HepG2 (cell line): Measurements from ENCODE around the gene QRSL1. TPM values are rescaled to one million over a fixed set of nuclear protein-coding genes. Genes with fewer than 3 reads are reported as not detected.

Experiments
- ATAC-seq: fragments of 200-7000 bp; cut with Tn5 transposase; 3 replicates; pipeline ENCODE4 v1.9.1; 2020; ENCODE audit warnings: mild to moderate bottlenecking, moderate library complexity
- BruUV-seq: library from RNA; stranded (reverse); fragments of 400-500 nt; replicated peaks from 2 replicates; lab custom pipeline; 2021; lab: Mats Ljungman, UMichigan
- CTCF ChIA-PET: fragments of 300-600 bp; formaldehyde crosslinking; extraction: SDS; loops from one replicate; lab custom pipeline; 2021; ENCODE audit warnings: low total read pairs, inconsistent platforms, low intra/inter-chr PET ratio; lab: Yijun Ruan, JAX
- POLR2A ChIA-PET: fragments of 350-600 bp; sonication (Branson Sonifier 250); formaldehyde crosslinking; loops from one replicate; lab custom pipeline; 2020; ENCODE audit warnings: antibody characterized with exemption, inconsistent platforms; lab: Yijun Ruan, JAX
- DNase-seq: peaks from one replicate; pipeline ENCODE4 v3.0.0-alpha.2; 2015; ENCODE audit warnings: low spot score
- FAIRE-seq: peaks from 3 replicates; lab custom pipeline; 2011; peaks lifted over from hg19 to GRCh38; lab: Jason Lieb, UNC
- H2AFZ ChIP-seq: one replicate; pipeline ENCODE4 v1.6.1; 2011; ENCODE audit warnings: low read length, inconsistent platforms
- H3K27ac ChIP-seq: fragments of 300-600 bp; 3 replicates; pipeline ENCODE4 v1.8.0; 2011; ENCODE audit warnings: mixed run types, mild to moderate bottlenecking, mixed read lengths, low read length, inconsistent platforms; ENCODE audit not compliant: insufficient read depth; ENCODE audit errors: extremely low read length
- H3K27me3 ChIP-seq, 2 experiments: fragments of 200-600 bp in 1 of 2; 2 replicates in 1 of 2; 3 replicates in 1 of 2; pipeline versions ENCODE4 v1.6.0 to v1.8.0; 2011; ENCODE audit warnings: low read length in 2 of 2, mild to moderate bottlenecking in 2 of 2, moderate library complexity in 2 of 2, inconsistent platforms in 1 of 2; ENCODE audit not compliant: insufficient read depth in 2 of 2, control insufficient read depth in 1 of 2
- H3K36me3 ChIP-seq, 2 experiments: fragments of 200-600 bp in 1 of 2; replicated peaks in 1 of 2; 2 replicates in 1 of 2; 3 replicates in 1 of 2; pipeline versions ENCODE4 v1.5.1 to v1.8.0; 2011; ENCODE audit warnings: low read length in 2 of 2, inconsistent platforms in 1 of 2; ENCODE audit not compliant: insufficient read depth in 2 of 2, control insufficient read depth in 1 of 2
- H3K4me1 ChIP-seq: 2 replicates; pipeline ENCODE4 v1.5.1; 2012; ENCODE audit warnings: low read length, inconsistent platforms; ENCODE audit not compliant: insufficient read depth
- H3K4me2 ChIP-seq: 2 replicates; pipeline ENCODE4 v1.6.0; 2011; ENCODE audit warnings: low read depth, low read length, inconsistent platforms
- H3K4me3 ChIP-seq, 3 experiments: fragments of 200-600 bp in 1 of 3; sonication (generic), shearing (Covaris generic) in 1 of 3; replicated peaks in 1 of 3; 2 replicates each; pipeline ENCODE4 v1.5.1; 2011 to 2016; ENCODE audit warnings: low read length in 3 of 3, inconsistent platforms in 2 of 3, low read depth in 2 of 3, mild to moderate bottlenecking in 2 of 3, control low read depth in 1 of 3, mixed read lengths in 1 of 3; ENCODE audit not compliant: insufficient read depth in 1 of 3
- H3K79me2 ChIP-seq: one replicate; pipeline ENCODE4 v1.6.1; 2011; ENCODE audit warnings: low read length, inconsistent platforms; ENCODE audit not compliant: insufficient read depth
- H3K9ac ChIP-seq: 2 replicates; pipeline ENCODE4 v1.6.0; 2011; ENCODE audit warnings: mild to moderate bottlenecking, low read depth, low read length, inconsistent platforms; ENCODE audit not compliant: insufficient read depth
- H3K9me3 ChIP-seq: 2 replicates; pipeline ENCODE4 v1.5.1; 2012; ENCODE audit warnings: mild to moderate bottlenecking, low read length
- H4K20me1 ChIP-seq: 2 replicates; pipeline ENCODE4 v1.6.0; 2011; ENCODE audit warnings: inconsistent platforms, mild to moderate bottlenecking, low read length, moderate library complexity; ENCODE audit not compliant: insufficient read depth
- BRCA1 ChIP-seq: sonication (generic); formaldehyde crosslinking; IDR thresholded peaks from 2 replicates; pipeline ENCODE4 v1.4.0; 2020; ENCODE audit warnings: missing genetic modification reagents
- CTCF ChIP-seq: sonication (generic); formaldehyde crosslinking; IDR thresholded peaks from 2 replicates; pipeline ENCODE4 v1.5.0; 2020; ENCODE audit warnings: mild to moderate bottlenecking, missing genetic modification reagents, moderate library complexity
- MBNL3 ChIP-seq: fragments of 250-450 bp; sonication (Bioruptor Pico); conservative IDR thresholded peaks from 2 replicates; pipeline ENCODE4 v1.8.0; 2022; ENCODE audit warnings: mild to moderate bottlenecking, inconsistent platforms
- NBN ChIP-seq: fragments of 450-650 bp; conservative IDR thresholded peaks from 2 replicates; pipeline ENCODE4 v1.6.1; 2017
- RFX5 ChIP-seq: IDR thresholded peaks from 2 replicates; pipeline ENCODE4 v1.6.1; 2011; ENCODE audit warnings: low read depth, low read length, improper control_type of control experiment
- SP5 ChIP-seq: IDR thresholded peaks from 2 replicates; pipeline ENCODE4 v1.6.1; 2016; ENCODE audit warnings: low read depth, borderline replicate concordance
- XRCC5 ChIP-seq: fragments of 200-400 bp; formaldehyde crosslinking; optimal IDR thresholded peaks from 2 replicates; pipeline ENCODE3; 2017; ENCODE audit warnings: mild to moderate bottlenecking, low read length
- ZNF10 ChIP-seq: sonication (generic); formaldehyde crosslinking; IDR thresholded peaks from 2 replicates; pipeline ENCODE4 v1.4.0; 2020; ENCODE audit warnings: mild to moderate bottlenecking, low read depth, missing genetic modification reagents, borderline replicate concordance
- ZNF138 ChIP-seq: sonication (generic); formaldehyde crosslinking; IDR thresholded peaks from 2 replicates; pipeline ENCODE4 v1.5.0; 2020; ENCODE audit warnings: mild to moderate bottlenecking, low read depth, missing genetic modification reagents
- ZNF343 ChIP-seq: sonication (generic); formaldehyde crosslinking; IDR thresholded peaks from 2 replicates; pipeline ENCODE4 v1.4.0; 2020; ENCODE audit warnings: mild to moderate bottlenecking, missing genetic modification reagents
- ZNF432 ChIP-seq: sonication (generic); formaldehyde crosslinking; IDR thresholded peaks from 2 replicates; pipeline ENCODE4 v1.5.0; 2020; ENCODE audit warnings: missing genetic modification reagents, mild to moderate bottlenecking, borderline replicate concordance
- ZNF572 ChIP-seq: sonication (generic); formaldehyde crosslinking; IDR thresholded peaks from 2 replicates; pipeline ENCODE4 v1.5.1; 2020; ENCODE audit warnings: mild to moderate bottlenecking, missing genetic modification reagents
- WGBS: methylation state at CpG from one replicate; pipeline ENCODE4 v1.1.6; 2017; ENCODE audit warnings: low lambda C conversion rate; 5-methylcytosine and 5-hydroxymethylcytosine counted together
- in situ Hi-C: cut with HindIII; loops from 2 replicates; pipeline ENCODE4 v1.10.0; 2017; ENCODE audit warnings: low pct_unique_long_range_greater_than_20kb; ENCODE audit not compliant: extremely low pct_ligation_motif_present
- intact Hi-C: fragments of 100-400 bp; cut with micrococcal nuclease; formaldehyde crosslinking; loops from one replicate; pipeline ENCODE4 v1.10.0; 2022; ENCODE audit not compliant: unreplicated experiment
- polyA plus RNA-seq, 8 experiments: library from polyadenylated mRNA; depleted of rRNA in 3 of 8; stranded (reverse) in 7 of 8; unstranded in 1 of 8; fragments of >200 nt; fragmentation: Illumina TruSeq in 4 of 8; extraction: Trizol in 4 of 8; gene quantifications; 2 replicates each; pipeline versions ENCODE4 v1.2.1 to v1.2.3, GENCODE V29; 2011 to 2016; ENCODE audit warnings: low read depth in 4 of 8, missing spikeins in 1 of 8, mixed read lengths in 1 of 8; ENCODE audit not compliant: insufficient read depth in 1 of 8
- total RNA-seq, 5 experiments: library from RNA; depleted of rRNA; stranded (reverse); fragments of >200 nt; fragmentation: Illumina TruSeq; extraction: Trizol; gene quantifications; 2 replicates each; pipeline ENCODE4 v1.2.3, GENCODE V29; 2016; ENCODE audit warnings: low read depth in 1 of 5
- TF ChIP-seq, protein P1 (sequence below): sonication (generic); formaldehyde crosslinking; IDR thresholded peaks from 2 replicates; pipeline ENCODE4 v1.4.0; 2020; ENCODE audit warnings: mild to moderate bottlenecking, missing genetic modification reagents
- TF ChIP-seq, protein P2 (sequence below): sonication (generic); formaldehyde crosslinking; IDR thresholded peaks from 2 replicates; pipeline ENCODE4 v1.5.0; 2020; ENCODE audit warnings: missing genetic modification reagents, mild to moderate bottlenecking, borderline replicate concordance
- TF ChIP-seq, protein P3 (sequence below): IDR thresholded peaks from 2 replicates; pipeline ENCODE4 v1.6.1; 2016; ENCODE audit warnings: low read depth, missing genetic modification reagents, missing compliant biosample characterization

The QRSL1 gene
- total and polyA plus RNA-seq, 2 of the 13 experiments (the other 11 are each of a cell fraction or from before 2014, with no cell fraction given): 8.2 to 22.3 TPM

GRCh38 chr6:106613590-106613989 is 15.8 kb upstream of the QRSL1 start:
- no peak for FAIRE-seq
- no peak for TF ChIP-seq ZNF10 (CRISPR knock-in tag)
- TF ChIP-seq, protein P1, sequence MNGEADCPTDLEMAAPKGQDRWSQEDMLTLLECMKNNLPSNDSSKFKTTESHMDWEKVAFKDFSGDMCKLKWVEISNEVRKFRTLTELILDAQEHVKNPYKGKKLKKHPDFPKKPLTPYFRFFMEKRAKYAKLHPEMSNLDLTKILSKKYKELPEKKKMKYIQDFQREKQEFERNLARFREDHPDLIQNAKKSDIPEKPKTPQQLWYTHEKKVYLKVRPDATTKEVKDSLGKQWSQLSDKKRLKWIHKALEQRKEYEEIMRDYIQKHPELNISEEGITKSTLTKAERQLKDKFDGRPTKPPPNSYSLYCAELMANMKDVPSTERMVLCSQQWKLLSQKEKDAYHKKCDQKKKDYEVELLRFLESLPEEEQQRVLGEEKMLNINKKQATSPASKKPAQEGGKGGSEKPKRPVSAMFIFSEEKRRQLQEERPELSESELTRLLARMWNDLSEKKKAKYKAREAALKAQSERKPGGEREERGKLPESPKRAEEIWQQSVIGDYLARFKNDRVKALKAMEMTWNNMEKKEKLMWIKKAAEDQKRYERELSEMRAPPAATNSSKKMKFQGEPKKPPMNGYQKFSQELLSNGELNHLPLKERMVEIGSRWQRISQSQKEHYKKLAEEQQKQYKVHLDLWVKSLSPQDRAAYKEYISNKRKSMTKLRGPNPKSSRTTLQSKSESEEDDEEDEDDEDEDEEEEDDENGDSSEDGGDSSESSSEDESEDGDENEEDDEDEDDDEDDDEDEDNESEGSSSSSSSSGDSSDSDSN (CRISPR knock-in tag): no peak
- TF ChIP-seq NBN: no peak
- no peak for TF ChIP-seq ZNF138 (CRISPR knock-in tag)
- no peak for TF ChIP-seq XRCC5
- TF ChIP-seq ZNF343 (CRISPR knock-in tag): no peak
- no peak for TF ChIP-seq ZNF572 (CRISPR knock-in tag)
- no peak for TF ChIP-seq SP5 (CRISPR knock-in tag)
- no peak for TF ChIP-seq RFX5
- TF ChIP-seq, protein P2, sequence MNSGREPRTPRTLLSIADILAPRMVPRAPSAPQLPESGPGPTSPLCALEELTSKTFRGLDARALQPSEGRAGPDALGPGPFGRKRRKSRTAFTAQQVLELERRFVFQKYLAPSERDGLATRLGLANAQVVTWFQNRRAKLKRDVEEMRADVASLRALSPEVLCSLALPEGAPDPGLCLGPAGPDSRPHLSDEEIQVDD (CRISPR knock-in tag): no peak
- TF ChIP-seq, protein P3, sequence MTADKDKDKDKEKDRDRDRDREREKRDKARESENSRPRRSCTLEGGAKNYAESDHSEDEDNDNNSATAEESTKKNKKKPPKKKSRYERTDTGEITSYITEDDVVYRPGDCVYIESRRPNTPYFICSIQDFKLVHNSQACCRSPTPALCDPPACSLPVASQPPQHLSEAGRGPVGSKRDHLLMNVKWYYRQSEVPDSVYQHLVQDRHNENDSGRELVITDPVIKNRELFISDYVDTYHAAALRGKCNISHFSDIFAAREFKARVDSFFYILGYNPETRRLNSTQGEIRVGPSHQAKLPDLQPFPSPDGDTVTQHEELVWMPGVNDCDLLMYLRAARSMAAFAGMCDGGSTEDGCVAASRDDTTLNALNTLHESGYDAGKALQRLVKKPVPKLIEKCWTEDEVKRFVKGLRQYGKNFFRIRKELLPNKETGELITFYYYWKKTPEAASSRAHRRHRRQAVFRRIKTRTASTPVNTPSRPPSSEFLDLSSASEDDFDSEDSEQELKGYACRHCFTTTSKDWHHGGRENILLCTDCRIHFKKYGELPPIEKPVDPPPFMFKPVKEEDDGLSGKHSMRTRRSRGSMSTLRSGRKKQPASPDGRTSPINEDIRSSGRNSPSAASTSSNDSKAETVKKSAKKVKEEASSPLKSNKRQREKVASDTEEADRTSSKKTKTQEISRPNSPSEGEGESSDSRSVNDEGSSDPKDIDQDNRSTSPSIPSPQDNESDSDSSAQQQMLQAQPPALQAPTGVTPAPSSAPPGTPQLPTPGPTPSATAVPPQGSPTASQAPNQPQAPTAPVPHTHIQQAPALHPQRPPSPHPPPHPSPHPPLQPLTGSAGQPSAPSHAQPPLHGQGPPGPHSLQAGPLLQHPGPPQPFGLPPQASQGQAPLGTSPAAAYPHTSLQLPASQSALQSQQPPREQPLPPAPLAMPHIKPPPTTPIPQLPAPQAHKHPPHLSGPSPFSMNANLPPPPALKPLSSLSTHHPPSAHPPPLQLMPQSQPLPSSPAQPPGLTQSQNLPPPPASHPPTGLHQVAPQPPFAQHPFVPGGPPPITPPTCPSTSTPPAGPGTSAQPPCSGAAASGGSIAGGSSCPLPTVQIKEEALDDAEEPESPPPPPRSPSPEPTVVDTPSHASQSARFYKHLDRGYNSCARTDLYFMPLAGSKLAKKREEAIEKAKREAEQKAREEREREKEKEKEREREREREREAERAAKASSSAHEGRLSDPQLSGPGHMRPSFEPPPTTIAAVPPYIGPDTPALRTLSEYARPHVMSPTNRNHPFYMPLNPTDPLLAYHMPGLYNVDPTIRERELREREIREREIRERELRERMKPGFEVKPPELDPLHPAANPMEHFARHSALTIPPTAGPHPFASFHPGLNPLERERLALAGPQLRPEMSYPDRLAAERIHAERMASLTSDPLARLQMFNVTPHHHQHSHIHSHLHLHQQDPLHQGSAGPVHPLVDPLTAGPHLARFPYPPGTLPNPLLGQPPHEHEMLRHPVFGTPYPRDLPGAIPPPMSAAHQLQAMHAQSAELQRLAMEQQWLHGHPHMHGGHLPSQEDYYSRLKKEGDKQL: no peak
- no peak for TF ChIP-seq ZNF432 (CRISPR knock-in tag)
- no peak for TF ChIP-seq MBNL3
- TF ChIP-seq CTCF (CRISPR knock-in tag): no peak
- TF ChIP-seq BRCA1 (CRISPR knock-in tag): no peak

More at GRCh38 chr6:106613590-106613989, 15.8 kb upstream of the QRSL1 start:
- in situ Hi-C loops (no loop called here), intact Hi-C loops (no loop called here)
- Histone ChIP-seq H3K27me3 (no peaks in the 10 kb centered on the region), H3K4me1 (peaks cover 17% of the 10 kb centered on the region), H3K9ac (no peak overlapping the region), H3K27ac (no peak overlapping the region), H3K4me3 (no peak overlapping the region), H3K9me3 (no peaks in the 10 kb centered on the region), H3K4me2 (no peak overlapping the region), H2AFZ (no peak overlapping the region), H4K20me1 (no peaks in the 10 kb centered on the region), H3K36me3 (no peaks in the 10 kb centered on the region; a peak in 1 of 5 replicates), H3K79me2 (no peaks in the 10 kb centered on the region)
- 94% methylated on average over 1 of the region's 1 CpG for whole genome bisulfite sequencing
- CTCF ChIA-PET: no interaction called here
- POLR2A ChIA-PET: no interaction called here
- DNase-seq: no peak
- no peak for ATAC-seq
- no TSS peak for BruUV-seq
